Stomach (tissue), 9 donors: Measurements from ENCODE around the gene ESPNL. TPM values are rescaled to one million over a fixed set of nuclear protein-coding genes. Genes with fewer than 3 reads are reported as not detected.
A peak's percentile ranks its signal among the peaks of the same experiment; 100 is the strongest.

ENCODE experiments used
- DNase-seq, 2 donors: peaks; one replicate each; pipeline versions ENCODE4 v3.0.0 to v3.0.0-alpha.2; 2013 to 2019
- H3K27ac ChIP-seq, 5 donors: fragments of 200-600 bp in 4 of 5; sonication (generic) in 4 of 5; one replicate each; pipeline ENCODE4 v1.5.1; 2013 to 2019; ENCODE audit warnings: mild to moderate bottlenecking in 1 of 5, moderate library complexity in 1 of 5
- H3K27me3 ChIP-seq, 3 donors: fragments of 200-600 bp; sonication (generic); one replicate each; pipeline ENCODE4 v1.5.1; 2017 to 2019; ENCODE audit warnings: mixed run types in 1 of 3
- H3K36me3 ChIP-seq, 4 donors: fragments of 200-600 bp; sonication (generic); 1 replicate in 3 of 4; 2 replicates in 1 of 4; pipeline ENCODE4 v1.5.1; 2016 to 2019
- H3K4me1 ChIP-seq, 4 donors: fragments of 200-600 bp; sonication (generic); one replicate each; pipeline ENCODE4 v1.5.1; 2016 to 2019
- H3K4me3 ChIP-seq, 4 donors: fragments of 200-600 bp; sonication (generic) in 3 of 4; one replicate each; pipeline ENCODE4 v1.5.1; 2016 to 2019; ENCODE audit warnings: mild to moderate bottlenecking in 1 of 4
- H3K9me3 ChIP-seq, 4 donors: fragments of 200-600 bp; sonication (generic); one replicate each; pipeline ENCODE4 v1.5.1; 2016 to 2019
- EP300 ChIP-seq: sonication (generic); formaldehyde crosslinking; IDR thresholded peaks from one replicate; pipeline ENCODE4 v1.6.1; 2017; ENCODE audit warnings: antibody characterized with exemption
- POLR2A ChIP-seq, 4 donors: fragments of 450-650 bp; IDR thresholded peaks; one replicate each; pipeline ENCODE4 v1.6.1; 2016; ENCODE audit warnings: antibody characterized with exemption in 4 of 4, control low read depth in 2 of 4, mild to moderate bottlenecking in 1 of 4, moderate library complexity in 1 of 4
- POLR2AphosphoS5 ChIP-seq, 3 donors: sonication (generic); formaldehyde crosslinking; IDR thresholded peaks; one replicate each; pipeline ENCODE4 v1.6.1; 2016; ENCODE audit warnings: antibody characterized with exemption in 3 of 3
- WGBS, 5 donors: extraction: QIAGEN DNeasy Blood & Tissue Kit in 3 of 5; methylation state at CpG; one replicate each; pipeline versions ENCODE4 v1.1.5 to v1.1.7; 2013 to 2018; 5-methylcytosine and 5-hydroxymethylcytosine counted together
- intact Hi-C: fragments of 100-400 bp; cut with DNase I; formaldehyde crosslinking; loops from one replicate; pipeline ENCODE4 v1.15.1; 2023; ENCODE audit warnings: low total_unique reads
- polyA plus RNA-seq, 3 donors: library from polyadenylated mRNA; stranded (reverse); fragments of 200-250 nt; gene quantifications; one replicate each; pipeline ENCODE4 v1.2.3, GENCODE V29; 2013
- total RNA-seq, 5 donors: library from RNA; depleted of rRNA; stranded (reverse); fragments of >200 nt; gene quantifications; one replicate each; pipeline versions ENCODE4 v1.1.0 to v1.2.3, GENCODE V29; 2014 to 2016
- TF ChIP-seq, protein P1 (sequence below), 7 experiments: fragments of 450-650 bp in 4 of 7; fragments of 200-600 bp in 3 of 7; sonication (generic) in 3 of 7; IDR thresholded peaks; one replicate each; pipeline ENCODE4 v1.5.1; 2016 to 2019; ENCODE audit warnings: antibody characterized with exemption in 7 of 7, control low read depth in 2 of 7, mild to moderate bottlenecking in 1 of 7
- donor health status: healthy with polysubstance abuse.
- donor health status: Bipolar disorder and iron deficiency.
- donor health status: healthy.

ESPNL gene
- total and polyA plus RNA-seq, 8 donors, result 0.05 to 1.3 (median 0.31) TPM; not detected in 3

DNA sequence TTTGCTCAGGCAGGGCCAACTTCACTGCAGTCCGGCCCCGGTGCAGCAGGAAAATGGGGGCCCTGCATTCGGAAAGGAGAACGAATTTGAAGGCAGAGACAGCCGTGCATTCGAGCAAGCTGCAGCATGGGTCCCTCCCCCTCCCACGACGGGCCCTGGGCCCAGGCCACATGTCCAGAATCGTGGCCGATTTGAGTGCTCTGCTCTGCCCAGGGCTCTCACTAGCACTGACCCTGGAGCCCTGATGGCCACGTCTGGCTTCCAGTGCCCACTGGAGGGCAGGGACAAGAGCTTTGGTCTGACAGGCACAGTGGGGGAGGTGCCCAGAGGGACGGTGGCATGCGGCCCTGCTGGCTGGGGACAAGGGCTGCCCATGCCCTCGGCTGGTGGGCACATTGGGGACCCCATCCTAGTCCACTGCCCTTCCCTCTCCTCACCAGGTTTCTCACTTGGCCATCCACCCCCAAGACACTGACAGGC, 23.9 kb downstream of the ESPNL start:
- DNase-seq, result no peak
- WGBS, 5 donors, result 76 to 81% (median 79%) methylated on average over 13 to 14 of the region's 14 CpGs

DNA sequence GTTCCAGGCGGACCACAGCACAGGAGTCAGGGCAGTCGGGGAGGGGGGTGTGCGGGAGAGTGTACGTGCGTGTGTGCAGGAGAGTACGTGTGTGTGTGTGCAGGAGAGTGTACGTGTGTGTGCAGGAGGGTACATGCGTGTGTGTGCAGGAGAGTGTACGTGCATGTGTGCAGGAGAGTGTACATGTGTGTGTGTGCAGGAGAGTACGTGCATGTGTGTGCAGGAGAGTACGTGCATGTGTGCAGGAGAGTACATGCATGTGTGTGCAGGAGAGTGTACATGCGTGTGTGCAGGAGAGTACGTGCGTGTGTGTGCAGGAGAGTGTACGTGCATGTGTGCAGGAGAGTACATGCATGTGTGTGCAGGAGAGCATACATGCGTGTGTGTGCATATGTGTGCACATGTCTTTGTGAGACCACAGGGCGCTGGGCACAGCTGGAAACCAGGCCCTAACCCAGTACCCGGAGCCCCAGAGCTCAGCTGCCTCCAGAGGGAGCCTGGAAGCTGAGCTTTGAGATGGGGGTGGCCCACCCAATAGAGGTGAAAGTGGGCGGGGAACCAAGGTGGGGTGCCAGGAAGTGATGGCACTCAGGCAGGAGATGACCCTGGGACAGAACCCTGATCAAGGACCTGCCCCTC, 24.5 kb downstream of the ESPNL start:
- no peaks in the 10 kb centered on the region for H3K9me3 ChIP-seq
- H3K4me3 ChIP-seq, result no peak overlapping the region
- TF ChIP-seq, protein P1, sequence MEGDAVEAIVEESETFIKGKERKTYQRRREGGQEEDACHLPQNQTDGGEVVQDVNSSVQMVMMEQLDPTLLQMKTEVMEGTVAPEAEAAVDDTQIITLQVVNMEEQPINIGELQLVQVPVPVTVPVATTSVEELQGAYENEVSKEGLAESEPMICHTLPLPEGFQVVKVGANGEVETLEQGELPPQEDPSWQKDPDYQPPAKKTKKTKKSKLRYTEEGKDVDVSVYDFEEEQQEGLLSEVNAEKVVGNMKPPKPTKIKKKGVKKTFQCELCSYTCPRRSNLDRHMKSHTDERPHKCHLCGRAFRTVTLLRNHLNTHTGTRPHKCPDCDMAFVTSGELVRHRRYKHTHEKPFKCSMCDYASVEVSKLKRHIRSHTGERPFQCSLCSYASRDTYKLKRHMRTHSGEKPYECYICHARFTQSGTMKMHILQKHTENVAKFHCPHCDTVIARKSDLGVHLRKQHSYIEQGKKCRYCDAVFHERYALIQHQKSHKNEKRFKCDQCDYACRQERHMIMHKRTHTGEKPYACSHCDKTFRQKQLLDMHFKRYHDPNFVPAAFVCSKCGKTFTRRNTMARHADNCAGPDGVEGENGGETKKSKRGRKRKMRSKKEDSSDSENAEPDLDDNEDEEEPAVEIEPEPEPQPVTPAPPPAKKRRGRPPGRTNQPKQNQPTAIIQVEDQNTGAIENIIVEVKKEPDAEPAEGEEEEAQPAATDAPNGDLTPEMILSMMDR (IDR thresholded peaks at IDR 0.05), result no peak
- TF ChIP-seq EP300, result no peak
- TF ChIP-seq POLR2AphosphoS5 (IDR thresholded peaks at IDR 0.05), result no peak
- no peak for TF ChIP-seq POLR2A (IDR thresholded peaks at IDR 0.05)
- intact Hi-C loops, result no loop called here
- no peaks in the 10 kb centered on the region for H3K36me3 ChIP-seq
- no peak overlapping the region for H3K27ac ChIP-seq
- 84 to 94% (median 93%) methylated on average over 18 to 19 of the region's 19 CpGs for WGBS, 5 donors
- H3K27me3 ChIP-seq, result peaks cover 0 to 23% (median 3%) of the 10 kb centered on the region in 3 donors
- no peak for DNase-seq
- peaks cover 0 to 21% (median 11%) of the 10 kb centered on the region in 4 donors for H3K4me1 ChIP-seq

More for the DNA sequence above, 23.9 kb downstream of the ESPNL start:
- peaks cover 0 to 23% (median 3%) of the 10 kb centered on the region in 3 donors for H3K27me3 ChIP-seq
- H3K9me3 ChIP-seq, result no peaks in the 10 kb centered on the region
- TF ChIP-seq, protein P1 (IDR thresholded peaks at IDR 0.05), result no peak
- TF ChIP-seq EP300 (no peak), POLR2A (IDR thresholded peaks at IDR 0.05) (no peak), POLR2AphosphoS5 (IDR thresholded peaks at IDR 0.05) (no peak)
- no peak overlapping the region for H3K4me3 ChIP-seq
- intact Hi-C loops, result no loop called here
- no peaks in the 10 kb centered on the region for H3K36me3 ChIP-seq
- peaks cover 0 to 21% (median 11%) of the 10 kb centered on the region in 4 donors for H3K4me1 ChIP-seq
- H3K27ac ChIP-seq, result no peak overlapping the region

DNA sequence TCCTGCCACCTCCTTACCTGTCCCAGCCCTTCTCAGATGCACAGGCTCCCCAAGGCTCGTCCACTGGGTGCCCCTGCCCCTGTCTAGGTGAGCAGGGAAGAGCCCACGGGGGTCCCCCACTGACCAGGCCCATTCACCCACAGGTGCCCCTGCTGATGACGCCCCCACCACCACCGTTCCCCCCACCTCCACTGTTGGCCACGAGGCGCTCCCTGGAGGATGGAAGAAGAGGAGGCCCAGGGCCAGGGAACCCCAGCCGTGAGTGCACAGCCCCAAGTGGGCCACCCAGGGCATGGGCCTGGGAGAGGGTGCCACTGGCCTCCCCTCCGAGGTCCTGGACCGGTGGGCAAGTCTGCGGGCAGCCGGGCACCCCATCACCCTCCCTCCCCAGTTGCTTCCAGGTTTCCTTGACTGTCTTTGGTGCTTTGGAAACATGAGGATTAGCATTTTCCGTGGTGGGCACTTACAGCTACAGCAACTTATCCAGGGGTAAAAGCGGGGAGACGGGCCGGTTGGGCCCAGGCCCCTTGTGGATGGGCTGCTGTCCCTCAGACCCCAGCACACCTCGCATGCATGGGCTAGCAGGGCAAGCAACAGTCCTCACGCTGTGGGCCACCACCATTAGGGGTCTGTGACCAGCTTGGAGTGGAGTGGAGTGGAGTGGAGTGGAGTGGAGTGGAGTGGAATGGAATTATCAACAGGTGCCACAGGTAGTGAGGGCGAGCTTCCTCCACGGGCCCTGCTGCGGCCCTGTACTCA, 25.2 kb downstream of the ESPNL start:
- no peak for TF ChIP-seq POLR2AphosphoS5 (IDR thresholded peaks at IDR 0.05)
- TF ChIP-seq POLR2A (IDR thresholded peaks at IDR 0.05), result no peak
- no peak for TF ChIP-seq EP300
- intact Hi-C loops, result no loop called here
- Histone ChIP-seq H3K36me3 (no peaks in the 10 kb centered on the region), H3K4me1 (peaks cover 0 to 14% (median 9%) of the 10 kb centered on the region in 4 donors), H3K4me3 (no peak overlapping the region), H3K27ac (no peak overlapping the region), H3K27me3 (peaks cover 0 to 17% (median 3%) of the 10 kb centered on the region in 3 donors), H3K9me3 (no peaks in the 10 kb centered on the region)
- no peak for DNase-seq
- 87 to 90% (median 88%) methylated on average over 14 to 20 of the region's 20 CpGs for WGBS, 5 donors

DNA sequence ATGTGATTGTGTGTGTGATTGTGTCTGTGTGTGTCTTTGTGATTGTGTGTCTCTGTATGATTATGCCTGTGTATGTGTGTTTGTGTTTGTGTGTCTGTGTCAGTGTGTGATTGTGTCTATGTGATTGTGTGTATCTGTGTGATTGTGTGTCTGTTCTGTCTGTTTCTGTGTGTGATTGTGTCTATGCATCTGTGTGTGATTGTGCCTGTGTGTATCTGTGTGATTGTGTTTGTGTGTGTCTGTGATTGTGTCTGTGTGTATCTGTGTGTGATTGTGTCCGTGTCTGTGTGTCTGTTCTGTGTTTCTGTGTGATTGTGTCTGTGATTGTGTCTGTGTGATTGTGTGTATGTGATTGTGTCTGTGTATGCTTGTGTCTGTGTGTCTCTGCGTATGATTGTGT, 26.2 kb downstream of the ESPNL start:
- TF ChIP-seq POLR2A (IDR thresholded peaks at IDR 0.05) (peak in 1 of 4 donors; percentile 41), POLR2AphosphoS5 (IDR thresholded peaks at IDR 0.05) (no peak), EP300 (no peak)
- TF ChIP-seq, protein P1 (IDR thresholded peaks at IDR 0.05), result no peak
- DNase-seq, result no peak
- WGBS, 5 donors, result 60 to 100% (median 95%) methylated on average over 2 of the region's 2 CpGs
- H3K27me3 ChIP-seq, result peaks cover 0 to 6% (median 0%) of the 10 kb centered on the region in 3 donors
- H3K27ac ChIP-seq, result no peak overlapping the region
- intact Hi-C loops, result no loop called here
- no peak overlapping the region for H3K4me3 ChIP-seq
- H3K36me3 ChIP-seq, result no peaks in the 10 kb centered on the region
- peaks cover 0 to 11% (median 7%) of the 10 kb centered on the region in 4 donors for H3K4me1 ChIP-seq
- no peaks in the 10 kb centered on the region for H3K9me3 ChIP-seq
